ENCODE data around the gene NEAT1.
"Not testable (repeated sequence)": the region's sequence is repeated elsewhere in the genome, so short reads cannot be mapped to it uniquely, and the experiment has no call there.

NEAT1 gene

DNA sequence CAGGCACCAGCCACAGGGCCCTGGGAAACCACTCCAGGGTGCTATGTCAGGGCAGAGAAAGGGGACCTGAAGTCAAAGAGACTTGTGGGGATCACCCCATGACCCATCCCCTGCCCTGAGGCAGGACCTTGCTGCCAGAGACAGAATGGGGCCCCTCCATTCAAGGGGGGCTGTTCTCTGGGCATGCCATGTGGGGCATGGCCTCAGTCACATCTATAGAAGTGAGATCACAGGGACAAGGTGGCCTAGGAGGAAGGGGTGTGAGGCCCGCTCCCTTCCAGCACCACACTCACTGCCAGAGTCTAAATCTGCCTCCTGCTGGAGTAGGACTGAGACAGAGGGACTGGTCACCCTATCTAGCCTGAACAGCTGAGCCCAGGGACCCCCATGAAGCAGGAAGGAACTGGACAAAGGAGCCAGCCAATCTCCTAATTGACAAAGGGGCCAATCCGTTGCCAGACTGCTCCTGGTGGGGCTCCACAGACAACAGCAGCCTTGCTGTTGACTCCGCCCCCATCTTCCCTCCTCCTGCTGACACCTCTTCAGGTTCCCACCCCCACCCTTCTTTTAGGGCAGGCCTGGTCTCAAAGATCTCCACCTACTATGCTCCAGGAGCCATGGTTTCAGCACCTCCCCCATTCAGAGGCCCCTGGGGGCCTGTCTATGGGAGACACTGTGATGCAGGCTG is 26.0 kb downstream of the NEAT1 start:
- no peak for DNase-seq (ENCODE audit: low spot score)
- Histone ChIP-seq H2BK12ac (ENCODE audit: low read length) (no peak overlapping the region), H3K23ac (ENCODE audit: low read depth, low read length, poor library complexity) (peak overlapping the region; percentile 1), H2AK5ac (ENCODE audit: low read depth, low read length) (peak overlapping the region; percentile 42), H3K4me3 (ENCODE audit: low read length in 2 of 2) (no peak overlapping the region), H3K9me3 (replicated peaks in 1 of 2; ENCODE audit: control insufficient read depth in 2 of 2, insufficient read depth in 1 of 2, low read depth in 1 of 2, low read length in 2 of 2) (no peaks in the 10 kb centered on the region), H3K27me3 (ENCODE audit: control insufficient read depth in 3 of 3, insufficient read depth in 3 of 3, low read depth in 1 of 3, low read length in 3 of 3) (no peaks in the 10 kb centered on the region), H2BK5ac (ENCODE audit: low read length) (no peak overlapping the region), H3K9ac (ENCODE audit: low read depth, low read length, poor library complexity) (no peak overlapping the region), H3K14ac (ENCODE audit: low read length) (no peak overlapping the region), H2BK15ac (ENCODE audit: low read length) (no peak overlapping the region), H3K4me2 (ENCODE audit: insufficient read depth, low read length, poor library complexity, severe bottlenecking) (no peak overlapping the region), H3K79me1 (ENCODE audit: low read depth, low read length) (peaks cover 2% of the 10 kb centered on the region), H3K36me3 (replicated peaks in 1 of 2; ENCODE audit: control insufficient read depth in 2 of 2, insufficient read depth in 2 of 2, low read length in 2 of 2) (peaks cover 0 to 36% of the 10 kb centered on the region in 2 donors), H3K4me1 (ENCODE audit: control insufficient read depth in 2 of 2, insufficient read depth in 1 of 2, low read depth in 1 of 2, low read length in 2 of 2) (peaks cover 0 to 2% of the 10 kb centered on the region in 2 donors), H3K18ac (ENCODE audit: low read length) (peak overlapping the region; percentile 31), H3K4ac (ENCODE audit: low read length) (no peak overlapping the region), H4K91ac (ENCODE audit: low read depth, low read length, poor library complexity) (no peak overlapping the region), H2AFZ (ENCODE audit: low read length) (no peak overlapping the region), H2BK120ac (ENCODE audit: low read depth, low read length) (no peak overlapping the region), H4K8ac (ENCODE audit: low read depth, low read length) (no peak overlapping the region), H3K27ac (replicated peaks; ENCODE audit: low read length) (no peak overlapping the region)
- WGBS, 2 donors (ENCODE audit: extremely low coverage in 2 of 2, insufficient read length in 2 of 2, insufficient replicate concordance in 1 of 2) = no CpG with 5 or more reads among the region's 3 CpGs

DNA sequence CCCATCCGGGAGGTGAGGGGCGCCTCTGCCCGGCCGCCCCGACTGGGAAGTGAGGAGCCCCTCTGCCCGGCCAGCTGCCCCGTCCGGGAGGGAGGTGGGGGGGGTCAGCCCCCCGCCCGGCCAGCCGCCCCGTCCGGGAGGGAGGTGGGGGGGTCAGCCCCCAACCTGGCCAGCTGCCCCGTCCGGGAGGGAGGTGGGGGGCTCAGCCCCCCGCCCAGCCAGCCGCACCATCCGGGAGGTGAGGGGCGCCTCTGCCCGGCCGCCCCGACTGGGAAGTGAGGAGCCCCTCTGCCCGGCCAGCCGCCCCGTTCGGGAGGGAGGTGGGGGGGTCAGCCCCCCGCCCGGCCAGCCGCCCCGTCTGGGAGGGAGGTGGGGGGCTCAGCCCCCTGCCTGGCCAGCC is 28.7 kb downstream of the NEAT1 start:
- not testable (repeated sequence) for H3K4me1 ChIP-seq (ENCODE audit: control insufficient read depth in 2 of 2, insufficient read depth in 1 of 2, low read depth in 1 of 2, low read length in 2 of 2); H3K4ac ChIP-seq (ENCODE audit: low read length); H3K9ac ChIP-seq (ENCODE audit: low read depth, low read length, poor library complexity); H3K18ac ChIP-seq (ENCODE audit: low read length); H2BK12ac ChIP-seq (ENCODE audit: low read length); H3K27me3 ChIP-seq (ENCODE audit: control insufficient read depth in 3 of 3, insufficient read depth in 3 of 3, low read depth in 1 of 3, low read length in 3 of 3); H2BK15ac ChIP-seq (ENCODE audit: low read length); H4K8ac ChIP-seq (ENCODE audit: low read depth, low read length); H2BK120ac ChIP-seq (ENCODE audit: low read depth, low read length); H3K79me1 ChIP-seq (ENCODE audit: low read depth, low read length); H3K27ac ChIP-seq (replicated peaks; ENCODE audit: low read length); H2BK5ac ChIP-seq (ENCODE audit: low read length); H3K4me3 ChIP-seq (ENCODE audit: low read length in 2 of 2); H3K36me3 ChIP-seq (replicated peaks in 1 of 2; ENCODE audit: control insufficient read depth in 2 of 2, insufficient read depth in 2 of 2, low read length in 2 of 2); H3K9me3 ChIP-seq (replicated peaks in 1 of 2; ENCODE audit: control insufficient read depth in 2 of 2, insufficient read depth in 1 of 2, low read depth in 1 of 2, low read length in 2 of 2); H3K14ac ChIP-seq (ENCODE audit: low read length); H4K91ac ChIP-seq (ENCODE audit: low read depth, low read length, poor library complexity); DNase-seq (ENCODE audit: low spot score); H3K4me2 ChIP-seq (ENCODE audit: insufficient read depth, low read length, poor library complexity, severe bottlenecking); H2AFZ ChIP-seq (ENCODE audit: low read length); H2AK5ac ChIP-seq (ENCODE audit: low read depth, low read length); H3K23ac ChIP-seq (ENCODE audit: low read depth, low read length, poor library complexity)
- WGBS, 2 donors (ENCODE audit: extremely low coverage in 2 of 2, insufficient read length in 2 of 2, insufficient replicate concordance in 1 of 2) = no CpG with 5 or more reads among the region's 30 CpGs

DNA sequence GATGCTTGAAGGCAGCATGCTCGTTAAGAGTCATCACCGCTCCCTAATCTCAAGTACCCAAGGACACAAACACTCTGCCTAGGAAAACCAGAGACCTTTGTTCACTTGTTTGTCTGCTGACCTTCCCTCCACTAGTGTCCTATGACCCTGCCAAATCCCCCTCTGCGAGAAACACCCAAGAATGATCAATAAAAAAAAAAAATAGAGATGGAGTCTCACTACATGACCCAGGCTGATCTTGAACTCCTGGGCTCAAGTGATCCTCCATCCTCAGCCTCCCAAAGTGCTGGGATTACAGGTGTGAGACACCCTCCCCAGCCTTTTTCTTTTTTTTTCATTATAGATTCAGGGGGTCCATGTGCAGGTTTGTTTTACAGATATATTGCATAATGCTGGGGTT is 29.7 kb downstream of the NEAT1 start:
- not testable (repeated sequence) for H2AK5ac ChIP-seq (ENCODE audit: low read depth, low read length); H3K27ac ChIP-seq (replicated peaks; ENCODE audit: low read length); H2BK15ac ChIP-seq (ENCODE audit: low read length); H3K23ac ChIP-seq (ENCODE audit: low read depth, low read length, poor library complexity); H3K79me1 ChIP-seq (ENCODE audit: low read depth, low read length); H3K4me3 ChIP-seq (ENCODE audit: low read length in 2 of 2); H3K9me3 ChIP-seq (replicated peaks in 1 of 2; ENCODE audit: control insufficient read depth in 2 of 2, insufficient read depth in 1 of 2, low read depth in 1 of 2, low read length in 2 of 2); H4K8ac ChIP-seq (ENCODE audit: low read depth, low read length); DNase-seq (ENCODE audit: low spot score); H4K91ac ChIP-seq (ENCODE audit: low read depth, low read length, poor library complexity); H2BK5ac ChIP-seq (ENCODE audit: low read length); H3K18ac ChIP-seq (ENCODE audit: low read length); H3K27me3 ChIP-seq (ENCODE audit: control insufficient read depth in 3 of 3, insufficient read depth in 3 of 3, low read depth in 1 of 3, low read length in 3 of 3); H3K4me2 ChIP-seq (ENCODE audit: insufficient read depth, low read length, poor library complexity, severe bottlenecking); H3K9ac ChIP-seq (ENCODE audit: low read depth, low read length, poor library complexity); H3K4me1 ChIP-seq (ENCODE audit: control insufficient read depth in 2 of 2, insufficient read depth in 1 of 2, low read depth in 1 of 2, low read length in 2 of 2); H2BK12ac ChIP-seq (ENCODE audit: low read length); H3K14ac ChIP-seq (ENCODE audit: low read length); H2AFZ ChIP-seq (ENCODE audit: low read length); H3K4ac ChIP-seq (ENCODE audit: low read length); H2BK120ac ChIP-seq (ENCODE audit: low read depth, low read length); H3K36me3 ChIP-seq (replicated peaks in 1 of 2; ENCODE audit: control insufficient read depth in 2 of 2, insufficient read depth in 2 of 2, low read length in 2 of 2)
- no CpG with 5 or more reads among the region's 3 CpGs for WGBS, 2 donors (ENCODE audit: extremely low coverage in 2 of 2, insufficient read length in 2 of 2, insufficient replicate concordance in 1 of 2)

DNA sequence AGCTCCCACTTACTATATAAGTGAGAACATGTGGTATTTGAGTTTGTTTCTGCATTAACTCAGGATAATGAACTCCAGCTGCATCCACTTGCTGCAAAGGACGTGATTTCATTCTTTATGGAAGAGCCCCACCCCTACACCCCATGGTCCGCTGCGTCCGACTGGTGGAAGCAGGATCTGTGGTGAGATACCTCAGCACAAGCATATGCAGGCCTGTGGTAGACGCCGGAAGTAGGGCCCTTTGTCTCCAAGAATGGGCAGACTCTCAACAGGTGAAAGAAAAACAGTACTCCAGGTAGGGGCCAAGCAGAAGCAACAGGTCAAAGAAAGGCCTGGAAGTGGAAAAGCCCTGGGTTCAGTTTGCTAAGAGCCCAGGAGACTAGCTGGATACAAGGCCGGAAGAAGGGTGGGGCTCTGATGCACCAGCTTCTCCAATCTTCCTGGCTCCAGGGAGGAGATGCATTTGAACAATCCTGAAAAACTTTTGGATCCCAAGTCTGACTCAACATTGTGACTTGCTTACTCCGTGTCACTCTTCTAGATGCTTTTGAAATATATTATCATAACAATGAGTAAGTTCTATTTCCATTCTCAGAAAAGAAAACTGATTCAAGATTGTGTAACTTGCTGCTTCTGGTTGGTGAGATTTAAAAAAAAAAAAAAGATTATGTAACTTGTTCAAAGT is 30.4 kb downstream of the NEAT1 start:
- Histone ChIP-seq H2BK15ac (ENCODE audit: low read length) (no peak overlapping the region), H2AK5ac (ENCODE audit: low read depth, low read length) (no peak overlapping the region), H3K4me2 (ENCODE audit: insufficient read depth, low read length, poor library complexity, severe bottlenecking) (no peak overlapping the region)

More for the DNA sequence above, 30.4 kb downstream of the NEAT1 start:
- H3K23ac ChIP-seq (ENCODE audit: low read depth, low read length, poor library complexity) = no peak overlapping the region
- no peak for DNase-seq (ENCODE audit: low spot score)
- H2AFZ ChIP-seq (ENCODE audit: low read length) = no peak overlapping the region
- H4K8ac ChIP-seq (ENCODE audit: low read depth, low read length) = no peak overlapping the region
- H3K79me1 ChIP-seq (ENCODE audit: low read depth, low read length) = no peaks in the 10 kb centered on the region
- no peak overlapping the region for H3K9ac ChIP-seq (ENCODE audit: low read depth, low read length, poor library complexity)
- H3K27ac ChIP-seq (replicated peaks; ENCODE audit: low read length) = no peak overlapping the region
- peak overlapping the region; percentile 92 for H4K91ac ChIP-seq (ENCODE audit: low read depth, low read length, poor library complexity)
- no peak overlapping the region for H3K4ac ChIP-seq (ENCODE audit: low read length)
- no peaks in the 10 kb centered on the region for H3K36me3 ChIP-seq (replicated peaks in 1 of 2; ENCODE audit: control insufficient read depth in 2 of 2, insufficient read depth in 2 of 2, low read length in 2 of 2)
- H3K4me3 ChIP-seq (ENCODE audit: low read length in 2 of 2) = peak overlapping the region in 1 of 2 donors; percentile 42
- no peak overlapping the region for H2BK120ac ChIP-seq (ENCODE audit: low read depth, low read length)
- H3K14ac ChIP-seq (ENCODE audit: low read length) = no peak overlapping the region
- no CpG with 5 or more reads among the region's 8 CpGs for WGBS, 2 donors (ENCODE audit: extremely low coverage in 2 of 2, insufficient read length in 2 of 2, insufficient replicate concordance in 1 of 2)
- no peak overlapping the region for H2BK12ac ChIP-seq (ENCODE audit: low read length)
- H3K4me1 ChIP-seq (ENCODE audit: control insufficient read depth in 2 of 2, insufficient read depth in 1 of 2, low read depth in 1 of 2, low read length in 2 of 2) = peaks cover 0 to 1% of the 10 kb centered on the region in 2 donors
- no peaks in the 10 kb centered on the region for H3K27me3 ChIP-seq (ENCODE audit: control insufficient read depth in 3 of 3, insufficient read depth in 3 of 3, low read depth in 1 of 3, low read length in 3 of 3)
- peaks cover 0 to 3% of the 10 kb centered on the region in 2 donors for H3K9me3 ChIP-seq (replicated peaks in 1 of 2; ENCODE audit: control insufficient read depth in 2 of 2, insufficient read depth in 1 of 2, low read depth in 1 of 2, low read length in 2 of 2)
- no peak overlapping the region for H3K18ac ChIP-seq (ENCODE audit: low read length)
- no peak overlapping the region for H2BK5ac ChIP-seq (ENCODE audit: low read length)

Measured in neuronal stem cell (in vitro differentiated cells).